ENCODE data around the gene XRCC3.

The XRCC3 gene

DNA sequence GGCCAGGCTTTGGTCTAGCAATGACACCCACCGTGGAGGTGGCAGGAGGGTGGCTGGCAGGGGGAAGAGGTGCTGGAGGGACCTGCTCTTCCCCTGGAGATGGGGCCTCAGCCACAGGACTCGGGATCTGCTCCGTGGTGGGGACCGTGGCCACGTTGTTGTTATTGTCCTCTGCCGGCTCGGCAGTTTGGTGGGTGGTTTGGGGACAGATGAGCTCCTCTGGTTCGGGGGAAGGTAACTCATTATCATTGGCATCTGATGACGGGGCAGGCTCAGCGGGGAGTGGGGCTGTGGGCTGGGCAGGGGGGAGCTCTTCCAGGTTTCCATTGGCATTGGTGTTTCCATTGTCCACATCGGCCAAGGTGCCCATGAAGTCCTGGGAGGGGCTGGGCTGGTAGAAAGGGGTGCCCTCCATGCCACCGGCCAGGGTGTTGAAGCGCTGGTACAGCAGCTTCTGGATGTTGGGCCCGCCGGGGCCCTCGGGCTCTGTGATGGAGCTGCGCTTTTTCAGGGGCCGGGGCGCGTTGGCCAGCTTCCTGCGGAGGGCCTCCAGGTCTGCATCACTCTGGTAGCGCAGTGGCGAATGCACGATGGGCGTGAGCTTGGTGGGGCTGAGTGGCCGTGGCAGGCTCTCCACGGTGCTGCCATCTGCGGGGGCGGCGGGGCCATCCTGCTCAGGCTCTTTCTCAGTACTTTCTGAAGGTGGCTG is 24.7 kb upstream of the XRCC3 start:
- H3K4me3 ChIP-seq (ENCODE audit: low read depth, low read length), result no peak overlapping the region
- DNase-seq (ENCODE audit: low read depth), result no peak

DNA sequence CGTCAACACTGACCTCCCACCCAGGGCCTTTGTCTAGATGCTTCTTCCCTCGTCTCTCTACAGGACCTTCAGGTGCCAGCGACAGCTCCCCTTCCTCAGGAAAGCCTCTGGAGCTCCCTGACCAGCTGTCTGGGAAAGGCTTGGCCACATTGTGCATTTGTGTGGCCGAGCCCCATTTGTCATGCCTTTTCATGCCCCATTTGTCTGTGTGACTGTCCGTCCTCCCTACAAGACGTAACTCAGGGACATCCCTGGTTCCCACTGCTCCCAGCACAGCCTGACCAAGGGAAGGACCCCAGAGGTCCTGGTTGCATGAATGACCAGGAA is 24.2 kb upstream of the XRCC3 start:
- no peak overlapping the region for H3K4me3 ChIP-seq (ENCODE audit: low read depth, low read length)
- DNase-seq (ENCODE audit: low read depth), result no peak

DNA sequence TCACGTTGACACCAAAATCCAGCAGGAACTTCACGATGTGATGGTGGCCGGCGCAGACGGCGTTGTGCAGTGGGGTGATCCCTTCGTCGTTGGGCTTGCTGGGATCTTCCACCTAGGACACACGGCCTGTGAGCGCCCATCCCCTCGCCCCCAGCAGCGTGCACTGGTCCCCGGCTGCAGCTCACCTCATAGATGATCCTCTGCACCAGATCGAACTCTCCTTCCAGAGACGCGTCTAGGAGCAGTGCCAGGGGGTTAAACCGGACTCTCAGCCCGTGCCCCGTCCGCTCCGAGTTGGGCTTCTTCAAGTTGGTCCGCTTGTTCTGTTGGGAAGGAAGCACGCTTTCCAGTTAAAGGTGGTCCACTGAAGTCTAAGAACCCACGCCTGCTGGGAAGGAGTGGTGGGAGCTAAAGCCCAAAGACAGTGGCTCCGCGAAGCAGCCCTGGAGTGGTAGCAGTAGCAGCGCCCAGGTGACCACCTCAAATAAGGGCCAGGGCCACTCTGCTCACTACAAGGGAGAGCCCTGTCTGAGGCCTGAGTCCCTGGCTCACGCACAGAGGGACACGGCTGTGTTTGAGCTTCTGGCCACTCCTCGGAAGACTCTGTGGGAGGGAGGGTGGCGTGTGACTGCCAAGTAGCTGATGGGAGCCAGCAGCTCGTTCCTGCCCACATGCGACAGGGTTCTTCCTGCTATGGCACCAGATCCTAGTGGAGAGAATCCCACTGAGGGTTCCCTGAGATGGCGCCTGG is 23.6 kb upstream of the XRCC3 start:
- DNase-seq (ENCODE audit: low read depth), result no peak
- H3K4me3 ChIP-seq (ENCODE audit: low read depth, low read length), result no peak overlapping the region

DNA sequence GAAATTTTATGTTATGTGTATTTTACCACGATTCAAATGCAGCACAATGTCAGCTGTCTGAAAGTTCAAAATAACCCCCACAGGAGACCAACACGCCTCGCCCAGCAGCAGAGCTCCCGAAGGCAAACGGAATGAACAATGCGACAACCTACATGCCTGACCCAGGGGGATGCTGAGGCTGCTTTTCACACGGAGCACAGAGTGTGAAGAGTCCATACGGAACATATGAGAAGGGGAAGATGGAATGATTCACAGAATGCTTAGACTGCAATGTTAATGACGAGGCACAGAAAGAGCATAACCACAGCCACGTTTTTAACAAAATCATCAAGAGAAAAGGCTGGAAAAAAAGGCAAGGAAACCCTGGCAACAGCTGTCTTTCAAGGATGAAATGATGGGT is 22.9 kb upstream of the XRCC3 start:
- no peak for DNase-seq (ENCODE audit: low read depth)

DNA sequence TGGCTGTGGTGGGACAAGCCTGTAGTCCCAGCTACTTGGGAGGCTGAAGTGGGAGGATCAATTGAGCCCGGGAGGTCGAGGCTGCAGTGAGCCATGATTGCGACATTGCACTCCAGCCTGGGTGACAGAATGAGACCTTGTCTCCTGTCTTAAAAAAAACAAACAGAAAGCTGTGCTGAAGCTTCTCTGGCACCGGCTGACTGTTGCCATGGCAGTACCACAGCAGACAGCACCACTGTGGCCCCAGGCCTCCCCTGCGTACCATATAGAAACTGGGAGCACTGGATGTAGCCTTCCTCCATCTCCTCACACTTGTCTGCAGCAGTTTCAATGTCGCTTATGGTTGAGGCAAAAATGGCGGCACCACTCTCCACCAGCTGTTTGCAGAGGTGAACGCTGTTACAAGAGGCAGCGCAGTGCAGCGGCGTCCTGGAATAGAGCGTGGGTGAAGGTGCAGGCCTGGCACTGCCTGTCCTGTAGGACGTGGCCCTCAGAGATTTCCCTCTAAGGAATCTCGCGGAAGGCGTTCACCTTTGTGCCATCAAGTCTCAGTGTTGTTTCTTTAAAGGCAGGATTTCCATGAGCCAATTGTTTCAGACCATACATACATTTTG is 22.3 kb upstream of the XRCC3 start:
- H3K4me3 ChIP-seq (ENCODE audit: low read depth, low read length), result no peak overlapping the region
- no peak for DNase-seq (ENCODE audit: low read depth)

More for the DNA sequence above, 22.9 kb upstream of the XRCC3 start:
- no peak overlapping the region for H3K4me3 ChIP-seq (ENCODE audit: low read depth, low read length)

DNA sequence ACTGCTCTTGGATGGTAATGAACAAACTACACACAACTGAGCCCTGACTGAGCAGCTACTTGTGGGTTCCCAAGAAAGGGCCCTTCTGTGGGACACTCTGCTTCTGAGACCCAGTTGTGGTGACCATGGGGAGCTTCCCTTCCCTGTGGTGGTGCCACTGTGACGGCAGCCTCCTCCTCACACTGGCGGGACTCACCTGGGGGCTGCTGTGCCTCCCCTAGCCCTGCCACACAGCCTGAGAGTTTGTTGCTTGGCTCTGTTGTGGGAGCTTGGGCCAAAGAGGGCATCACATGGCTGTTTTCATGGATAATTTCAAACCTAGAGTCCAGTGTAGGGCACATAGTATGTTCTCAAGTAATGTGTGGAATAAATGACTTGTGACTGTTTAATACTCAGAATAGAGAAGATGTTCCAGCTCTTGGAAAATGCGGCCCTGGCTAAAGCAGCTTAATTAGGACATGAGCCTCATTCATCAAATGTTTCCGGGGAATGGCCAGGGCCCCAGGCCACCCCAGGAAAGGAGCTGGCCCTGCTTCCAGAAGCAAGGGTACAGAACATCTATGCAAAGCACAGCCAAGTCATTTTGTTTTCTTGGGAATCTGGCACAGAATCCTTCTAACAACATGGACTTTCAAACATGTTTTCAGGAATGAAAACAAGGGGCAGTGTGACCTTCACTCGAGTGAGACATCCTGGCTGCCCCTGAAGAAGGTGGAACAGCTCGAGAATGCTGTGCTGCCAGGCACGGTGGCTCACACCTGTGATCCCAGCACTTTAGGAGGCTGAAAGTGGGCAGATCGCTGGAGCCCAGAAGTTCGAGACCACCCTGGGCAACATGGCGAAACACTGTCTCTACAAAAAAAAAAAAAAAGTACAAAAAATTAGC is 21.5 kb upstream of the XRCC3 start:
- DNase-seq (ENCODE audit: low read depth), result no peak
- H3K4me3 ChIP-seq (ENCODE audit: low read depth, low read length), result no peak overlapping the region

DNA sequence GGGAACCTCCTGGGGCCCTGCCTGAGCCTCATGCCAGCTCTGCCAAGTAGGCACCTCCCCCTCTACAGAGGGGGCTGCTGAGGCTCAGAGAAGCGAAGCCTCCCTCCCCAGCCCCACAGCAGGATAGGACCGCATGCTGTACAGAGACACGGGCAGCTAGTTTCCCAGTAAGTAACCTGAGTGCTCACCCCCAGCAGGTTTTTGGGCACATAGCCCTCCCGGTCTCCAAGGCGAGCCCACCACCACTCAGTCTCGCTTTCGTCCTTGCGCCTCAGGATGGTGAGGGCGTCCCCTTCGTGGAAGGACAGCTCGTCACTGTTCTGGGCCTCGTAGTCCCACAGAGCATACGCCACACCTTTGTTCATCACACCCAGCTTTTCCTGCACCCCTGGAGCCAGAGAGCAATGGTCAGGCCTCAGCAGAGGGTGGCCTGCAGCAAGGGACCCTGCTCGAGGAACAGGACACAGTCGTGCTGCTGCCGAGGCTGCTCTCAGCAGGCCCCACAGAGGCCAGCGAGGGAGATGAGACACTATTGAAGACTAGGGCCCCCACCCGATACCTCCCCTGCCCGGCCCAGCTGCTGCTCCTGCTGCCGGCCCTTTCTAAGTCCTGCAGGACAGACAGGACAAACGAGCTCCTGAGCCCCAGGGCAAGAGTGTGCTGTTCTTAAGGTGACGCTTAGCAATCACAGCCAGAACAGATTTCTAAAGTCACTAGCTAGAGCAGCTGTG is 20.7 kb upstream of the XRCC3 start:
- no peak overlapping the region for H3K4me3 ChIP-seq (ENCODE audit: low read depth, low read length)
- no peak for DNase-seq (ENCODE audit: low read depth)

DNA sequence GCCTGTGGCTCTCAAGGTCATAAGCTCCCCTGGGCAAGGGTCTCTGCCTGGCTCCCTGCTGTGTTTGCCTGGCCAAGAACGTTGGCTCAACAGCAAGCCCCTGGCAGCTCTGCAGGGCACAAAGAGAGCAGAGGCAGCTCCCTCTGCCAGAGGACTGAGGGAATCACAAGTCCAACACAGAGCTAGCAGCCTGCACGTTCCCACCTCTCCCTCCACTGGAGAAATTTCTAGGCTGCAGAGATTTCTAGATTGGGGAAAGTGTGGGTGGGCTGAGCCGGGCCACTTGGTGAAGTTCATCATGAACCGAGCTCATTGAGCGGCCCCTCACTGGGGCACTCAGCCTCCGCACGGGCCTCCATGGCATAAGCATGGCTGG is 20.2 kb upstream of the XRCC3 start:
- no peak for DNase-seq (ENCODE audit: low read depth)

DNA sequence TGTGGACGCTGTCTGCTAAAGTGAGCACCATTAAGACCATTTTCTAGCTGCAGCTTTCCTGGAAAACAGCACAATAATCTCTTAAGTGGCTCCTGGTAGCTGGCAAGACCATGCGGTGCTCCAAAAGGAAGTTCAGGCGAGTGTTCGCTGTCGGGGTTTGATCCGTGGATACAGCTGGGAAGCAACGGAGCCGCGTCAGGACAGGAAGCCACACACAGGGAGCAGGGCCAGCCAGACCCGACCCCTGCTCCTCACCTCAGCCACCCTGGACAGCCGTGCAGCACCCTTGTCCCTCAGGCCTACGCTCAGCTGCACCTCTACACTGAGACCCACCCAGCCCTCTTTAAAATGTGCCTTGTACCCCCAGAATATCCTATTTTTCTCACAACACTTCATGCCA is 19.8 kb upstream of the XRCC3 start:
- no peak for DNase-seq (ENCODE audit: low read depth)
- no peak overlapping the region for H3K4me3 ChIP-seq (ENCODE audit: low read depth, low read length)

More for the DNA sequence above, 20.2 kb upstream of the XRCC3 start:
- H3K4me3 ChIP-seq (ENCODE audit: low read depth, low read length), result no peak overlapping the region

DNA sequence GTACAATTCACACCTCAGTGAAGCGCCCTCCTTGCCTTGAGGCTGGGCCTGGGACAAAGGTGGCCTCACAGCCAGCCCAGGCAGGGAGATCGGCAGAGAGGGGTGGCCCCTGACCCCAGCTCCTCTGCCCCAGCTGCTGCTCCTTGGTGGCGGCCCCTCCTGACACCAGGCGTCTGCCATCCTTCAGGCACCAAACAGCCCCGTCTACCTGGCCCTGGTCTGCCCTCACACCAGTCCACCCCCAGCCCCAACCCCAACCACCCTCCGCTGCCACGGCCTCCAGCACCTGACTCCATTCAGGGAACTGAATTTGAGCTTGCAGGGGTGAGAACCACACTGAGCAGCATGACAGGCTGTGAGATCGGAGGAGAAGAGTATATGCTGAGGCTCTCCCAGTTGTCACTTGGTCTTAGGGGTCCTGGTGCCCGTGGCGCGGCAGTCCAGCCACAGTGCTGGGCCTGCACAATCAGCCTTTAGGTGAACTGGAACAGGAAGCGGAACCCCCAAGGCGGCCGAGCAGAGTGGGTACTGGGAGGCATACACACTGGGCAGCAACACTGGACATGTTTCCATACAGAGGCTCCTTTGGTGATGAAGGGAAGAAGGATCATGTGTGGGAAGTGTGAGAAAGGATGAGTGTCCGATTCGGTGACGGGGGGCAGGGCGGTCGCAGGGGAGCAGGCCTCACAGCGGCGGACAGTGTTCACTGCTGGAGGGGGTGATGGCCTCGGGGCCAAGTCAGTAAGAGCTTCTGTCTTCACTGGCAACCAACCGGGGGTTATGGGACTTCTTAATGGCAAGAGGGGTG is 19.0 kb upstream of the XRCC3 start:
- no peak overlapping the region for H3K4me3 ChIP-seq (ENCODE audit: low read depth, low read length)
- DNase-seq (ENCODE audit: low read depth), result no peak

DNA sequence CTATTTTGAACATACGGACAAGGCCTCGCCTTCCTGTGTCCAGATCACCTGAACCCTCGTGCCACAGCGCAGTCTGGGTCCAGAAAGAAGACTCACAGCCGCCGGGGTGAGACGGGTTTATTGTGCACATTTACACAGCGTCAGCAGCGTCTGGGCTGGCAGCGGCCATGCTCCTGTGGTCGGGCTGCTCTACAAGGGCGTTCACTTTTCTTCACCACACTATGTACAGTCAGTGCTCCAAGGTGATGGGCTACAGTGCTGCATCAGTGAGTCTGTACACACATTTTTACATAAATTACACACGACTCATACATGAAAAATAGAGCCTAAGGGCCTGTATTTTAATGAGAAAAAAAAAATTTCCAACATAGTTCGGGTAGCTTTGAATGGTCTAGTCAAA is 18.4 kb upstream of the XRCC3 start:
- no peak for DNase-seq (ENCODE audit: low read depth)

DNA sequence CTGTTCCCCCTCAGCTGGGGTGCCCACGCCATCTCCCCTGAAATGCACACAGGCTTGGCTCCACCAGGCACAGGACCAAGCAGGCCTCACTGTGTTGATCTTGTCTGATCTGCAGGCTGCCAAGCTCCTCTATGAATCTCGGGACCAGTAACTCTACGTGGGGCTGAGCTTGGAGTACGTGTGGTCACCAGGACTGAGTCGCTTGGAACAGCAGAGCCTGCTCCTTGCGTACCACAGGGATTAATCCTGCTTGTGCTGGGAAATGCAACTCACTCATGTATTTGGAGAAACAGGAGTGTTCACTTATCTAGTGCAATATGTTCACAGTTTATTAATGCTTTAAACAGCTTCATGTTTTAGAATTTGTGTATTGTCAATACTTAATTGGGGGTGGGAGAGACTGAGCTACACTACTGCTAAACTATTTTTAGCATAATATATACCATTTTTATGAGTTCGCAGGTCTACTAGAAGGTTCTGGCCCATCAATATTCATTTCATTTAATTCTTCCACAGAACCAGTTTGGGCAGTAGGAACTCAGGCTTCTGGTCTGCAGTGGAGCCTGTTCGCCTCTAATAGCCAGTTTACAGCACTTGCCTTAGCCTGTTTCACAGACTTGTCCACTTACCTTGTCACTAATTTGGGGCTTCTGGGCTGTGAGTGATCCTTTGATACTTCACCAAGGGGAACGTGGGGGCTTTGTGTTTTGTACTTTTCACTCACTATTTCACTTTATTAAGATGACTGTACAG is 17.8 kb upstream of the XRCC3 start:
- DNase-seq (ENCODE audit: low read depth), result no peak
- H3K4me3 ChIP-seq (ENCODE audit: low read depth, low read length), result no peak overlapping the region

More for the DNA sequence above, 18.4 kb upstream of the XRCC3 start:
- no peak overlapping the region for H3K4me3 ChIP-seq (ENCODE audit: low read depth, low read length)

DNA sequence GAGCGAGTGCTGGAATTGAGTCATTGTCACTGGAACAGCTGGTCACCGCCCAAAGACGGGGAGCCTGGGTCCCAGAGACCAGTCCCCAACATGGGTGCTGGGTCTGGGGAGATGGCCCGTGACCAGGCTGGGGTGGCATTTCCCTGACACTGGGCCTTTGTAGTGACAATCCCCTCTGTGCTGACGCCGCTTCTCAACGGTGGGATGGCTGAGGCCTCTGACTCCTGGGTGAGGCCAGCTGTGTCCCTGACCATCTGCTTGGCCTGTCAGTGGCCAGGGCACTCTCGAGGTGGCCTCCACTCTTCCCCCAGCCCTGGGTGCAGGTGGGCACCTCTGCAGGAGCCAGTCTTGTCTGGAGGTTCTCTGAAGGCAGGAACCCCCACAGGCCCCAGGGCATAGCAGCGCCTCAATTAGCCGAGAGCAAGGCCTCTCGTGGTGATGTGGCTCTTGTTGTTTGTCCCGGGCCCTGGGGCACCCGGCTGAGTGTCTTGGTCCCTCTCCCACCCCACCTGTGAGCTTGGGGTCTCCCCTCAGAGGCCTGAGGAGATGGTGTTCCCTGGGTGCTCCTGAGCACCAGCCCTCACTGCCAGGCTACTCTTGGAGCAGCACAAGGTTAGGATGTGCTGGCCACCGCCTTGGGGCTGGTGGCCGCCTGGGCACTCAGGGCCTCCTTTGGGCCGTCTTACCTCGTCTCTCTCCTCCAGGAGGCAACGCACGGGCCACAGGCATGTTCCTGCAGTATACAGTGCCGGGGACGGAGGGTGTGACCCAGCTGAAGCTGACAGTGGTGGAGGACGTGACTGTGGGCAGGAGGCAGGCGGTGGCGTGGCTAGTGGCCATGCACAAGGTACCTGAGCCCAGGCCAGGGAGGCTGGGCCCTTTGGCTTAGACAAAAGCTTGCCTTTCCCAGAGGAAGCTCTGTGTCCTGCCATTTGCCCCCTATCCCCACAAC is 16.9 kb upstream of the XRCC3 start:
- H3K4me3 ChIP-seq (ENCODE audit: low read depth, low read length), result no peak overlapping the region
- DNase-seq (ENCODE audit: low read depth), result no peak

DNA sequence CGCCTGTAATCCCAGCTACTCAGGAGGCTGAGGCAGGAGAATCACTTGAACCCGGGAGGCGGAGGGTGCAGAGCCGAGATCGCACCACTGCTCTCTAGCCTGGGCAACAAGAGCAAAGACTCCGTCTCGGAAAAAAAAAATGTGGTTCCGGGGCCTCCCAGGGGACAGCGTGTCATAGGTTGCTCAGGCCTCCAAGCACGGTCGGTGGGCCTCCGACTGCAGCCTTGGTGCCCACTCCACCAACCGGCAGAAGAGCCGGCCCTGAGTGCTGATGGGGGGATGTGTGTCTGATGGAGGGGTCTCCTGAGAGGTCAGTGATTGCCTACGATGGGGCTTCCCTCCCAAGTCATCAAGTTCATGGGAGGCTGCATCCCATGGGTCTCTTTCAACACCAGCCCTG is 16.2 kb upstream of the XRCC3 start:
- no peak overlapping the region for H3K4me3 ChIP-seq (ENCODE audit: low read depth, low read length)
- DNase-seq (ENCODE audit: low read depth), result no peak

DNA sequence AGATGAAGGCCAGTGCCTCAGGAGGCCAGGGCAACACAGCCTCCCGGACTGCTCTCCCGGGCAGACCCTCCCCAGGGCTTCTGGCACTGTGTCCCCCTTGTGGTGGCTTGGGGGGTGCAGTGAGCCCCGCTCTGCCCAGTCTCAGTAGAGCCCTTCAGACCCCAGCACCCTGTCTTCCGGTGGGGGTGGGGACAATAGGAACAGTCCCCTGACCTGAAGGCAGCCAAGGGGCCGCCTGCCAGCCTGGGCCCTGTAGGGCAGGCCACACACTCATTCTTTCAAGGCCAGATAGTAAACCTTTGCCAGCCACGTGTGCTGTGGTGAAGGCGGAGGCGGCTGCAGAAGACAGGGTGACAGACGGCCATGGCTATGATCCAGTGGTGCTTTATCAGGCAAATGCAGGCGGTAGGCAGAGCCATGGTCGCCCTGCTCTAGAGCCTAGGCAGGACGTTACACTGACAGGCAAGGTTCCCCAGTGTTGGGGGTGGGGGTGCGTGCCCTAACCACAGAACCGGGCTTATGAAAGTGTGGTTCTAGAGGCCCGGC is 15.3 kb upstream of the XRCC3 start:
- no peak overlapping the region for H3K4me3 ChIP-seq (ENCODE audit: low read depth, low read length)
- no peak for DNase-seq (ENCODE audit: low read depth)

Measured in skeletal muscle cell (primary cell).